ENCODE data around the gene ENPP3.

ENPP3 gene

GRCh38 chr6:131778169-131778568 lies 141.1 kb downstream of the ENPP3 start:
- Histone ChIP-seq H3K9me3 (ENCODE audit: insufficient read depth, low read length, severe bottlenecking) (no peaks in the 10 kb centered on the region), H3K36me3 (ENCODE audit: insufficient read depth, low read length) (no peaks in the 10 kb centered on the region), H3K79me2 (ENCODE audit: insufficient read depth, low read length) (no peaks in the 10 kb centered on the region), H3K27ac (ENCODE audit: low read length) (no peak overlapping the region), H4K20me1 (ENCODE audit: insufficient read depth, low read length) (no peaks in the 10 kb centered on the region; the same call in 1 of the 2 replicates), H3K9ac (ENCODE audit: low read depth, low read length) (no peak overlapping the region), H3K27me3 (ENCODE audit: insufficient read depth, low read length, poor library complexity) (peaks cover 5% of the 10 kb centered on the region), H3K4me2 (ENCODE audit: insufficient read depth, low read length) (no peak overlapping the region), H3K4me3 (ENCODE audit: low read depth in 1 of 2, low read length in 2 of 2) (no peak overlapping the region), H2AFZ (ENCODE audit: low read depth, low read length) (no peak overlapping the region), H3K4me1 (ENCODE audit: insufficient read depth, low read length) (no peaks in the 10 kb centered on the region)
- no peak for DNase-seq
- no peak for ATAC-seq (ENCODE audit: insufficient read depth, low read depth)
- no peak for TF ChIP-seq CTCF (IDR thresholded peaks at IDR 0.05; ENCODE audit: borderline replicate concordance, extremely low read depth, low read length, poor library complexity, severe bottlenecking)
- no peak for TF ChIP-seq EZH2 (IDR thresholded peaks at IDR 0.05; ENCODE audit: borderline replicate concordance, low read depth, low read length, severe bottlenecking)

GRCh38 chr6:131779304-131779703 lies 142.2 kb downstream of the ENPP3 start:
- Histone ChIP-seq H3K9me3 (ENCODE audit: insufficient read depth, low read length, severe bottlenecking) (no peaks in the 10 kb centered on the region), H3K36me3 (ENCODE audit: insufficient read depth, low read length) (no peaks in the 10 kb centered on the region), H3K4me3 (ENCODE audit: low read depth in 1 of 2, low read length in 2 of 2) (no peak overlapping the region), H3K79me2 (ENCODE audit: insufficient read depth, low read length) (no peaks in the 10 kb centered on the region), H3K27ac (ENCODE audit: low read length) (no peak overlapping the region), H4K20me1 (ENCODE audit: insufficient read depth, low read length) (no peaks in the 10 kb centered on the region; the same call in 1 of the 2 replicates), H3K27me3 (ENCODE audit: insufficient read depth, low read length, poor library complexity) (peaks cover 4% of the 10 kb centered on the region), H3K9ac (ENCODE audit: low read depth, low read length) (no peak overlapping the region), H2AFZ (ENCODE audit: low read depth, low read length) (no peak overlapping the region), H3K4me1 (ENCODE audit: insufficient read depth, low read length) (no peaks in the 10 kb centered on the region), H3K4me2 (ENCODE audit: insufficient read depth, low read length) (no peak overlapping the region)
- ATAC-seq (ENCODE audit: insufficient read depth, low read depth) (no peak), DNase-seq (no peak)
- TF ChIP-seq EZH2 (IDR thresholded peaks at IDR 0.05; ENCODE audit: borderline replicate concordance, low read depth, low read length, severe bottlenecking) (no peak), CTCF (IDR thresholded peaks at IDR 0.05; ENCODE audit: borderline replicate concordance, extremely low read depth, low read length, poor library complexity, severe bottlenecking) (no peak)

- no peak for DNase-seq
- Histone ChIP-seq H3K27me3 (ENCODE audit: insufficient read depth, low read length, poor library complexity) (peaks cover 4% of the 10 kb centered on the region), H3K9me3 (ENCODE audit: insufficient read depth, low read length, severe bottlenecking) (no peaks in the 10 kb centered on the region), H3K4me3 (ENCODE audit: low read depth in 1 of 2, low read length in 2 of 2) (no peak overlapping the region), H3K79me2 (ENCODE audit: insufficient read depth, low read length) (no peaks in the 10 kb centered on the region), H3K4me1 (ENCODE audit: insufficient read depth, low read length) (no peaks in the 10 kb centered on the region), H2AFZ (ENCODE audit: low read depth, low read length) (no peak overlapping the region), H3K4me2 (ENCODE audit: insufficient read depth, low read length) (no peak overlapping the region), H3K9ac (ENCODE audit: low read depth, low read length) (no peak overlapping the region), H4K20me1 (ENCODE audit: insufficient read depth, low read length) (no peaks in the 10 kb centered on the region; the same call in 1 of the 2 replicates), H3K36me3 (ENCODE audit: insufficient read depth, low read length) (no peaks in the 10 kb centered on the region), H3K27ac (ENCODE audit: low read length) (no peak overlapping the region)
- TF ChIP-seq EZH2 (IDR thresholded peaks at IDR 0.05; ENCODE audit: borderline replicate concordance, low read depth, low read length, severe bottlenecking): no peak
- TF ChIP-seq CTCF (IDR thresholded peaks at IDR 0.05; ENCODE audit: borderline replicate concordance, extremely low read depth, low read length, poor library complexity, severe bottlenecking): no peak
- no peak for ATAC-seq (ENCODE audit: insufficient read depth, low read depth)
Observed at GRCh38 chr6:131780600-131780999, 143.5 kb downstream of the ENPP3 start.

GRCh38 chr6:131781687-131782086 lies 144.6 kb downstream of the ENPP3 start:
- Histone ChIP-seq H3K79me2 (ENCODE audit: insufficient read depth, low read length) (no peaks in the 10 kb centered on the region), H3K27ac (ENCODE audit: low read length) (no peak overlapping the region), H3K36me3 (ENCODE audit: insufficient read depth, low read length) (no peaks in the 10 kb centered on the region), H3K9ac (ENCODE audit: low read depth, low read length) (no peak overlapping the region), H2AFZ (ENCODE audit: low read depth, low read length) (no peak overlapping the region), H3K27me3 (ENCODE audit: insufficient read depth, low read length, poor library complexity) (peaks cover 4% of the 10 kb centered on the region), H3K9me3 (ENCODE audit: insufficient read depth, low read length, severe bottlenecking) (no peaks in the 10 kb centered on the region), H3K4me1 (ENCODE audit: insufficient read depth, low read length) (no peaks in the 10 kb centered on the region), H3K4me3 (ENCODE audit: low read depth in 1 of 2, low read length in 2 of 2) (no peak overlapping the region), H3K4me2 (ENCODE audit: insufficient read depth, low read length) (no peak overlapping the region), H4K20me1 (ENCODE audit: insufficient read depth, low read length) (no peaks in the 10 kb centered on the region; the same call in 1 of the 2 replicates)
- DNase-seq: no peak
- ATAC-seq (ENCODE audit: insufficient read depth, low read depth): no peak
- TF ChIP-seq EZH2 (IDR thresholded peaks at IDR 0.05; ENCODE audit: borderline replicate concordance, low read depth, low read length, severe bottlenecking) (no peak), CTCF (IDR thresholded peaks at IDR 0.05; ENCODE audit: borderline replicate concordance, extremely low read depth, low read length, poor library complexity, severe bottlenecking) (no peak)

All from DND-41 (cell line).